ENCODE results near the gene BRWD1.

Gene BRWD1

DNA sequence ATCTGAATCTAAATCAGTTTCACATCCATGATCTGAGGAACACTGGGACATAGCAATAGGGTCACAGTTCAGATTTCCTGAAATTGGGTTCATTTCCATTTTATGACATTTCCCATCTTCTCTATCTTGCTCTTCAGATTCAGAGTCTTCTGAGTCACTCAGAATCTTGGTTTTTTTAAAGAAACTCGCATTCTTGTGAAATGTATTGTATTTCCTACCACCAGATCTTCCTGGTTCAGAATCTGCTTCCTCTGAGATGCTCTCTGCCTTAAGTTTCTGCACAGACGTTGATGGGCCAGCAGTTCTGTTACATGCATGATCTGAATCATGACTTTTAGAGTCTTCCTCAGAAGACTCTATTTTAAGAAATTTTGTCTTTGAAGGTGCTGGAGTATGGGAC, 114.6 kb downstream of the BRWD1 start:
- peaks cover 98% of the 10 kb centered on the region for H3K36me3 ChIP-seq (ENCODE audit: insufficient read depth, low read length)

DNA sequence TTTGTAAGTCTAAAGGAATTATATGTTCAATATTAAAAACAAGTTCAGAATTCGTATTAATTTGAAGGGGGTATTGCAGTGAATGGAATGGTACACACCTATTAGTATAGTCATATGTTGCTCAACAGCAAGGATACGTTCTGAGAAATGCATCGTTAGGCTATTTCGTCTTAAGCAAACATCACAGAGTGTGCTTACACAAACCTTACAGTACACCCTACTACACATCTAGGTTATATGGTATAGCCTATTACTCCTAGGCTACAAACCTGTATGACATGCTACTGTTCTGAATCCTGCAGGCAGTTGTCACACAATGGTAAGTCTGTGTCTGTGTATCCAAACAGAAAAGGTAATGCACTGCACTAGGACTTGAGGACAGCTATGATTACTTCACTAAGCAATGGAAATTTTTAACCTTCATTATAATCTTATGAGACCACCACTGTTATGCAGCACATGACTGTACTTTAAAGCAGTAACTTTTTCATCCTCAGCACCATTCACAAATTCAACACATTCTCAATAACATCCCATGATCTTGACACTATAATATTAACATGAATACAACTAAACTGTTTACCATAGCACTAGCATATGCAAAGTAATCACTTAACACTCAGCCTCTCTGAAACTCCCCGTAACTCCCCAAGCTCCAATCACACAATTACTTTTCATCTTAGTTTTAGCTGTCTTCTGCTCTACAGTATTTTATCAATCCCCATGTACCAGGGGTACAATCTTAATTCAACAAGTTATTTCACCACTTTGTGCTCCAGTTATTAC, 115.8 kb downstream of the BRWD1 start:
- Histone ChIP-seq H3K4me3 (ENCODE audit: low read depth in 1 of 2, low read length in 2 of 2) (no peak overlapping the region), H3K9ac (ENCODE audit: low read depth, low read length) (no peak overlapping the region), H3K79me2 (ENCODE audit: insufficient read depth, low read length) (no peaks in the 10 kb centered on the region), H3K9me3 (ENCODE audit: insufficient read depth, low read length, severe bottlenecking) (no peaks in the 10 kb centered on the region), H3K27me3 (ENCODE audit: insufficient read depth, low read length, poor library complexity) (no peaks in the 10 kb centered on the region), H3K4me1 (ENCODE audit: insufficient read depth, low read length) (no peaks in the 10 kb centered on the region), H4K20me1 (ENCODE audit: insufficient read depth, low read length) (no peaks in the 10 kb centered on the region), H3K4me2 (ENCODE audit: insufficient read depth, low read length) (no peak overlapping the region), H2AFZ (ENCODE audit: low read depth, low read length) (no peak overlapping the region), H3K27ac (ENCODE audit: low read length) (no peak overlapping the region), H3K36me3 (ENCODE audit: insufficient read depth, low read length) (peaks cover 93% of the 10 kb centered on the region)
- DNase-seq (no peak), ATAC-seq (ENCODE audit: insufficient read depth, low read depth) (no peak)
- no peak for TF ChIP-seq EZH2 (IDR thresholded peaks at IDR 0.05; ENCODE audit: borderline replicate concordance, low read depth, low read length, severe bottlenecking)
- no peak for TF ChIP-seq CTCF (IDR thresholded peaks at IDR 0.05; ENCODE audit: borderline replicate concordance, extremely low read depth, low read length, poor library complexity, severe bottlenecking)

More for the DNA sequence above, 114.6 kb downstream of the BRWD1 start:
- ATAC-seq (ENCODE audit: insufficient read depth, low read depth) (no peak), DNase-seq (no peak)
- H3K27ac ChIP-seq (ENCODE audit: low read length): no peak overlapping the region
- no peaks in the 10 kb centered on the region for H3K27me3 ChIP-seq (ENCODE audit: insufficient read depth, low read length, poor library complexity)
- H4K20me1 ChIP-seq (ENCODE audit: insufficient read depth, low read length): no peaks in the 10 kb centered on the region
- H3K4me2 ChIP-seq (ENCODE audit: insufficient read depth, low read length): no peak overlapping the region
- no peaks in the 10 kb centered on the region for H3K79me2 ChIP-seq (ENCODE audit: insufficient read depth, low read length)
- no peaks in the 10 kb centered on the region for H3K9me3 ChIP-seq (ENCODE audit: insufficient read depth, low read length, severe bottlenecking)
- H2AFZ ChIP-seq (ENCODE audit: low read depth, low read length): no peak overlapping the region
- no peaks in the 10 kb centered on the region for H3K4me1 ChIP-seq (ENCODE audit: insufficient read depth, low read length)
- no peak overlapping the region for H3K4me3 ChIP-seq (ENCODE audit: low read depth in 1 of 2, low read length in 2 of 2)
- TF ChIP-seq CTCF (IDR thresholded peaks at IDR 0.05; ENCODE audit: borderline replicate concordance, extremely low read depth, low read length, poor library complexity, severe bottlenecking) (no peak), EZH2 (IDR thresholded peaks at IDR 0.05; ENCODE audit: borderline replicate concordance, low read depth, low read length, severe bottlenecking) (no peak)
- H3K9ac ChIP-seq (ENCODE audit: low read depth, low read length): no peak overlapping the region

DNA sequence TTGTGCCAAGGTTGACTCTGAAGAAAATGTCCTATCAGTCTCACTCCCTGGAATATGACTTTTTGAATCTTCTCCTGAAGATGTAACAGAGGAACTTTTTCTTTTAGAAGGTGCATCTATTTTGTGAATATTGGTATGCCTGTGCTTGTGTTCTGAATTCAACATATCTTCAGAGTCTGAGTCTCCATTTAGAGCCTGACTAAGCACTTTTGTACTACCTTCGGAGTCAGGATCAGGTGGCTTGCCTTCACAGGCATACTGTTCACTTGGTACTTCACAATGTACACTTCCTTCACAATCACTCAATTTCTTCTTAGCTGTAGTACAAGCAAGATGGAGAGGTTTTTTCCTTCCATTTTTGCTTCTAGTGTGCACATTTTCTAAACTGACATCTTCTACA, 116.6 kb downstream of the BRWD1 start:
- Histone ChIP-seq H3K36me3 (ENCODE audit: insufficient read depth, low read length) (peaks cover 85% of the 10 kb centered on the region), H3K4me1 (ENCODE audit: insufficient read depth, low read length) (no peaks in the 10 kb centered on the region), H3K9ac (ENCODE audit: low read depth, low read length) (no peak overlapping the region), H3K4me2 (ENCODE audit: insufficient read depth, low read length) (no peak overlapping the region), H2AFZ (ENCODE audit: low read depth, low read length) (no peak overlapping the region), H3K27ac (ENCODE audit: low read length) (no peak overlapping the region), H4K20me1 (ENCODE audit: insufficient read depth, low read length) (no peaks in the 10 kb centered on the region), H3K27me3 (ENCODE audit: insufficient read depth, low read length, poor library complexity) (no peaks in the 10 kb centered on the region), H3K4me3 (ENCODE audit: low read depth in 1 of 2, low read length in 2 of 2) (no peak overlapping the region), H3K79me2 (ENCODE audit: insufficient read depth, low read length) (no peaks in the 10 kb centered on the region), H3K9me3 (ENCODE audit: insufficient read depth, low read length, severe bottlenecking) (no peaks in the 10 kb centered on the region)
- no peak for ATAC-seq (ENCODE audit: insufficient read depth, low read depth)
- no peak for DNase-seq
- no peak for TF ChIP-seq CTCF (IDR thresholded peaks at IDR 0.05; ENCODE audit: borderline replicate concordance, extremely low read depth, low read length, poor library complexity, severe bottlenecking)
- no peak for TF ChIP-seq EZH2 (IDR thresholded peaks at IDR 0.05; ENCODE audit: borderline replicate concordance, low read depth, low read length, severe bottlenecking)
